GM18909 (cell line): ENCODE results near the gene USP28.
A peak's percentile ranks its signal among the peaks of the same experiment; 100 is the strongest.
"Not testable (repeated sequence)": the region's sequence is repeated elsewhere in the genome, so short reads cannot be mapped to it uniquely, and the experiment has no call there.

Source experiments
- ATAC-seq: cut with Tn5 transposase; IDR thresholded peaks from one replicate; pipeline ENCODE4 v1.9.1; 2021; ENCODE audit warnings: mild to moderate bottlenecking; ENCODE audit not compliant: unreplicated experiment, poor library complexity

USP28 gene

DNA sequence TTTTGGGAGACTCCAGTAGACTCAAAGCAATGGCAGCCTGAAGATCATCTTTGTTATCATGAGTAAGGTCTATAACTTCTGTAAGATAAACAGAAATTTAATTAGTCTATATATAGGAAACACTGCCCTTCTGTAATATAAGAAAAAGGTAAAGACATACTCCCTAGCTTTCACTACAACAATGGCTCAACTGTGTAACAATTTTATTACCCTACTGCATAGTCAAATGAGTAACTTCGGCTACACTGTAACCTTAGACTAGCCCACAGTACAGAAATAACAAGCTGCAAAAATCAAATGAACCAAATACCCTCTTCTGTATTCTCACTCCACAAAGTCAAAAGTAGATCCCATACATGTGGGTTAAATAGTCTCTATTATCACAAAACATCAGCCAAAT is 33.7 kb downstream of the USP28 start:
- no peak for ATAC-seq

DNA sequence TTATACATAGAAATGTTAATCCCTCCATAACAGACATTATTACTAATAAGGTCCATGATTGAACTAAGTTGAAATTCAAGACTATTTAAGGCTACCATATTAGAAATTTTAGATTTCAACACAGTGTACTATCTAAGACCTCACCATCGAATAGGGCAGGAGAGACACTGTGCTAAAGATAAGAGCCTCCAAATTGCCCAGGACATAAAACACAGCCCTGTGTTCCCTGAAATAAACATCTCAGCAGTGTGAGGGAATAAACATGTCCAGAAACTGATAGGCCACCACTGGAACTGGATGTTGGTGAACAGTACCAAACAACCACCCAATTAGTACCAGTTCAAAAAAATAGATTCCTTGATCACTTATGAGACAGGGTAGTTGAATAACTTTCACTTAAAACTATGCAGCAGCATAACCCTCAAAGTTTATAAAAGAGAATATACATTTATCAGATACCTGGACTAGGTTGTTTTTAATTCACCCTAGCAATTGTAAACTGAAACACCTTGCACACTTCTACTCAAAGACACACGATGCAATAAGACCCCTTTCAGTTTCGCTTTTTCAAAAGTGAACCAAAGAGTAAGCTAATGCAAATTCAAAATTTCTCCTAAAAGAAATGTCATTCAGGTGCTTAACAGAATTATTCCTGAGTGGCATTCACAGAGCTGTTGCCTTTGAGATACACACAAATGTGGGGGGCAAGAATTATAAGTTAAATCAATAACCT is 34.3 kb downstream of the USP28 start:
- peak; percentile 55 for ATAC-seq

DNA sequence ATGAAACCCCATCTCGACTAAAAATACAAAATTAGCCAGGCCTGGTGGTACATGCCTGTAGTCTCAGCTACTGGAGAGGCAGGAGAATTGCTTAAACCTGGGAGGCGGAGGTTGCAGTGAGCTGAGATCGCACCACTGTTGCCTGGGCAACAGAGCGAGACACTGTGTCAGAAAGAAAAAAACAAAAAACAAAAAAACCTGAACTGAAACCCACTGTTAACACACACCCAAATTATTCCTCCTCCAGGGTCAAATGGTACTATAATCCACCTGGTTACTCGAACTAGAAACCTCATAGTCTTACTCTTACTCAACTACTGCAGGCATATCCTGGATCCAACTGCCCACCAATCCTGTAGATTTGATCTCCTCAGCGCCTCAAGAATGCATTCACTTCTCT is 35.5 kb downstream of the USP28 start:
- peak; percentile 89 for ATAC-seq

DNA sequence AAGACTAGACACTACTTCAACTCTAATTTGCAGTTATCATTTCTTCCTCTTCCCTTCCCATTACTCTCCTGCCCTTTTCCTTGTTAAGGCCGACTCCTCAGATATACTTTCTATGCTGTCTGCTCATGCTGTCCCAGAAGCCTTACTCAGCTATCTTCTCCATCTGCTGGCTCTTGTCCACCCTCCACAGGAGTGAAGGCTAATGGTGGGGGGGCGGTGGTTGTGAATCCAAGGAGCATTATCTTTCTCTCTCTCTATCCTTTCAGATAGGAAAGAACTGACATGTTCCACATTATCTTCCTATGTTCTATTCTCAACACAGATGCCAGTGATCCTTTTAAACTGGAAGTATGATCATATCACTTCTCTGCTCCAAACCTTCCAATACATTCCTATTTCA is 37.4 kb downstream of the USP28 start:
- no peak for ATAC-seq

DNA sequence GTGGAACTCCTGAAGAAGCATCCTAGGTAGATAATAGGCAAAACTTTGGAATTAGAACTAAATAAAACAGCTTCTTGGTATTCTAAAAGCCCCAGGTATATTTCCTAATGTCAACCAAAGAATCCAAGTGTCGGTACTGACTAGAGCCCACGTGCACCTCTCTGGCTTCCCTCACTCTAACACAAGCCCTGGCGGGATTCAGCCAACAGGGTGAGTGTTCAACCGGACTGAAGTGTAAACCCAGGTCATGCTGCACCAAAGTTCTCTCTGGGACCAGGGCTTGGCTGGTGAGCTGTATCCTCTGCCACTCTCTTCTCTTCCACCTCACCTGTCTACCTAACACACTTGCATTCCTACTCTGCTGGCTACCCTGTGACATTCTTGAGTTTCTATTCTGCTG is 40.1 kb downstream of the USP28 start:
- no peak for ATAC-seq

DNA sequence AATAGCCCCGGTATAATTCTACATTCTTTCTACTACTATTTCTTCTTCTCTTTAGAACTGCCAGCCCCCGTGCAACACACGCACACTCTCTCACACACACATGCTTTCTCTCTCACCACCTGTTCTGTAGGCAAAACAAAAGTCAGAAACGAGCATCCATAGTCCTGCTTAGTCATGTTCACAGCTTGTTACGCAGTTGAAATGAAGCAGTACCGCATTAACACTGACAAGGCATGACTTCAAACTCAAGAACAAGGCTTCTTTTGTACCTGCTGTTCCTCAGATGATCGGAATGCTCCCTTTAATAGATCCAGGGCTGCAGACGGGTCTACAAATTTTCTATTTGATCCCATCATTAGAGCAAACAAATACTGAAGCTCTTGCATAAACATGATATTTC is 42.2 kb downstream of the USP28 start:
- ATAC-seq = no peak

DNA sequence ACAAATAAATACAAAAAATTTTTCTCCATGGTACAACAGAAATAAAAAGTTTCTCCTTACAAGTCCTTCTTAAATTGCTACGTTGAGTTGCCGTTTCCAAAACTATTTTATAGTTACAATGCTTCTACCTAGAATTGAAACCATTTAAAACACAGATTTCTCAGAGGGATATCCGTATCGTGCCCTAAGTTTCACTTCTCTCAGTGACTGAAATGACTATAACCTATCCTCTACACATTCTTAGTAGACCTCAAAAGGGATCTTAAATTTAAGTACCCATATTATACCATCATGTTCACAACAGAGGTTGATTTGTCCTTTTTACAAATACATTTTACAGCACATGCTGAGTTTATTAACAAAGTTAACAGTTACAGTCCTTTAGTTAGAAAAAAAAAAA is 44.1 kb downstream of the USP28 start:
- peak; percentile 94 for ATAC-seq

DNA sequence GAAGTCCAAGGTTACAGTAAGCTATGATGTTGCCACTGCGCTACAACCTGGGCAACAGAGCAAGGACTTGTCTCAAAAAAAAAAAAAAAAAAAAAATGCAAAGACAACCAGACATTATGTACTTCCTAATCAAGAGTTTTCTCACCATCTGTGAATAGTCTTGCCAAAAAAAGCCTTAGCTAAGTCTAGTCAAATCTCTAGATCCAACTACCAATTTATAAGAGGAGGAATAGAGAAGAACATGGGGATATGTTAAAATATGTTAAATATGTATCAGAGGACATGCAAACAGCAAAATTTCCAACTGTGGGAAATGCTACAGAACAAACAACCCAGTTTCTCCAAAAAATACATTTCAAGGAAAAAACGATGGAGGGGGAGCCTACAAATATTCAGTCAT is 45.6 kb downstream of the USP28 start:
- no peak for ATAC-seq

DNA sequence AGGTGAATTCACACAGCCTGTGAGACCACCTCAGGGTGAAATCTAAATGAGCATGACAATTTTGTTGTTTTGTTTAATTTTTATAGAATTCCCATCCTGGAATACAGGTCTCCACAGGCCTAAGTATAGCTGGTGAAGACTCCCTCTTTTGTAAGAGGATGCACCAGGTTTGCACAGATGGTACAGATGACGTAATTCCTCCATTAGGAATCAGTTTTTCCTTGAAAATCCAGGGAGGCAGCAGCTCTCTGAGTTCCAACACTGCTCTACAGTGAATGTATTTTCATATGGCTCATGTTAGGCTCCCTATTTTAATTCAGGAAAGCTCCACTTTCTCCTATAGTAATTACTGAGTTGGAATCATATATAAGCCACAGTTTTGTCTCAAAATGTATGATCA is 47.2 kb downstream of the USP28 start:
- no peak for ATAC-seq

DNA sequence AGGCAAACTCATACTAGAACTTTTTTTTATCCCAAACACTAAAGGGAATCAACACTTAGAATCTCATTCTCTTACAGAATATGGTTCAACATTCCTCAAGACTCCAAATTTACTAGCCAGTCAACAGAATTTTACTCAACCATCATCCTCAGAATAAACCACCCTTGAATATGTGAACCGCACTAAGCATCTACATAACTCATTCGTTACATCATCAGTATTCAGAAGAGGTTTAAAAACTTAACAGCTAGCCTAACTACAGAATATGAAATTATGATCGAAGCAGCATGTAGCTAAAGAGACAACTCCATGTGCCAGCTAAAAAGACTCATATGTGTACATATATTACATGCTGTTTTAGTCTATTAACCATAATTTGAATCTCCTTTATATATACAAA is 47.9 kb downstream of the USP28 start:
- ATAC-seq = no peak

DNA sequence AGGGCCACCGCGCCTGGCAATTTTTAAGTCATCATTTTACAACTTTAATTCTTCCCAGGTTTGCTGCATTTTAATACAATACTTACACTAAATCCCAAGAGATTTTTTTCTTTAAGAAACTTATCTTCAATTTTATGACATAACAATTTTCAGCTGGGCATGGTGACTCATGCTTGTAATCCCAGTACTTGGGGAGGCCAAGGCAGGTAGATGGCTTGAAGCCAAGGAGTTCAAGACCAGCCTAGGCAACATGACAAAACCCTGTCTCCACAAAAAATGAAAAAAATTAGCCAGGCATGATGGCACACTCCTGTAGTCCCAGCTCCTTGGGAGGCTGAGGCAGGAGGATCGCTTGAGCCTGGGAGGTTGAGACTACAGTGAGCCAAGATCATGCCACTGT is 56.9 kb downstream of the USP28 start:
- ATAC-seq = no peak

DNA sequence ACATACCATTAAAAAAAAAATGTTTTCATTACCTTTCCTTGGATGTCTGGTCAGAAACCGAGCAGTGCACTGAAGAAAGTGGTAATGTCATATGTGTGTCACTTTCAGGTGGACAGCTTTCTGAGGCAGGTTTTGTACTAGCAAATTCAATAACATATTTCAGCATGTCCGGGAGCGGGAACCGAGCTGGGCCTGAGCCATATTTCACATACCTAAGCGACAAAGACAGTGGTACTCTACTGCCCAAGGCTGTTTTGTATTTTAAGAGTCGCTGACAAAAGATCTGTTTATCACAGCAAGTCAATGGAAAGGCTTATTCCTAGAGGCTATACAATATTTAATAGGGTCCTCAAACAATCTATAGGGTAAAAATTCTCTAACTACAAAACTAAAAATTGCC is 57.7 kb downstream of the USP28 start:
- ATAC-seq = no peak

DNA sequence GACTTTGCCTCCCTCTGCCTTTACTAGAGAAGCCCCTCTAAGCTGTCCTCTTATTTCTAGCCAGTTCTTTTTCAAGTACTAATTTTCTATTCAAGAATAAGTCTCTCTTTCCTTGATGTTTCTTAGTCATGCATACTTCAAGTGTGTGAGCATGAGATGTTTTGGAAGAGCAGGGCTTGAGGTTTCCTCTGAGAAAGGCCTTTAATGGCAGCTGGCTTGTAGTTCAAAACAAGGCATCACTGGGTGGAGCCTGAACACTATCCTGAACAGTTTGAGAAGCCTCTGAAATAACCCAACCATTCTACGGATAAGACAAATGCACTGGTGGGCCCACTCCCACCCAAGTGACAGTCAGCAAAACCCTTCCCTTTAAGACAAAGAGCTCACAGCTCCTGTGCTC is 58.2 kb downstream of the USP28 start:
- ATAC-seq = no peak

DNA sequence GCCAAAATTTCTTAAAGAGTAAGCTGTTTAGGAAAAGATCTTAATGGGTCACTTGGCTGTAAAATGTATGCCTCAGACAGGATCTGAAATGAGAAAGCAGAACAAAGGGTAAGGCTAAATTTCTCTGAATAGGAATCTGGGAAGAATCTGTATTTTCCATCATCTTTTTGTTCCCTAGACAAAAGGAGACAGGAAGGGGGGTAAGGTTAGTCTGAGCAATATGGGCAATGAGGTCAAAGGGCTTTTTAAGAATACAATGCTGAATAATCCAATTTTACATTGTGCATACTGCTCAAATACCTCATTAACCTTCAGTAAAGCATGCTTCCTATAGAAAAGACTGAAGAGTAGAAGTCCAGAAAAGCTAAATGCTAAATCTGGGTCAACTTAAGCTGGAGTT is 61.2 kb downstream of the USP28 start:
- ATAC-seq = no peak

DNA sequence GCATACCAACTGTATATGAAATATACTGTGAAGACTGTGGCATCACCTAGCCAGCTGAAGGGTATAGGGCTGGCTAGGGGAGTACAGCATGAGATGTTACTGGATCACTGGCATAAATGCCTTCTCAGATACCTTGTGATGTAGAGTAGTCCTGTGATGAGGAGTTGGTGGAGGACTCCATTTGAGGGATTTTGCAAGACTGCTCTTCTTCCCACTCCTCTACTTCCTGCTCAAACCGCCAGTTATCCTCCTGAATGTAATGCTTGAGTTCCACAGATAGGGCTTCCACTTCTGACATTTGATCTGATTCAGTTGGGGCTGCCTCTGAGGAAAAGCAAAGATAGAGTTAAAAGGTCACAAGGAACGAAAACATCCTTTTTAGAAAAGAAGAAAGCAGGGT is 66.4 kb downstream of the USP28 start:
- ATAC-seq = no peak

DNA sequence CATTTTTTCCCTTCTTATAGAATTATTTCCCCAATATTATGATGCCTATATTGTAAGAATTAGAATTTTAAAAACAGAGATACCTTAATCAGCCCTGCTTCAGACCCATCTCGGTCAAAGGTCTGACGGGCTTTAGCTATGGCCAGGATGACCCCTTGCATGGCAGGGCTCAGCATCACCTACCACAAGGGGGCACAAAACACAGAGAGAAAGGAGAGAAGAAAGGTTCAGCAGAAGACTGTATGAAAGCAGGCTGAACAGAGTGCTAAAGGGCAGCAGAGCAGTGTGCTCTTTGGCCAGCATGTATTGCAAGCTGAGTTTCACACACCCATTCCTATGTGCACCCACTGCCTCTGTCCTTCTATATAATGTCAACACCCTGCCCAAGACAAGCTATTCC is 69.0 kb downstream of the USP28 start:
- no peak for ATAC-seq

DNA sequence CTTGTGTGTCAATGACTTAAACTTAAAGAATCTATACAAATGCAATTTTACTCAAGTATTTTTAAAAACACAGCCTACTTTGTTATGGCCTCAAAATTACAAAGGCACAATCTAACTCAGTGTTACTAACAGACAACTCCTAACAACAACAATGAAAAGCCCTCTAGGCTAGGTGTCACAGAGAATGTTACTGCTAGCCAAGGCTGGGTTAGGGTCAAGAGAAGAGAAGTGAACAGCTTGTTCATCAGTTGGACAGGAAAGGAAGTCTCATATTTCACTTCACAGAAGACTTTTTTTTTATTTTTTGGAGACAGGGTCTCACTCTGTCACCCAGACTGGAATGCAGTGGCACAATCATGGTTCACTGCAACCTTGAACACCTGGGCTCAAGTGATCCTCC is 69.7 kb downstream of the USP28 start:
- ATAC-seq = no peak

DNA sequence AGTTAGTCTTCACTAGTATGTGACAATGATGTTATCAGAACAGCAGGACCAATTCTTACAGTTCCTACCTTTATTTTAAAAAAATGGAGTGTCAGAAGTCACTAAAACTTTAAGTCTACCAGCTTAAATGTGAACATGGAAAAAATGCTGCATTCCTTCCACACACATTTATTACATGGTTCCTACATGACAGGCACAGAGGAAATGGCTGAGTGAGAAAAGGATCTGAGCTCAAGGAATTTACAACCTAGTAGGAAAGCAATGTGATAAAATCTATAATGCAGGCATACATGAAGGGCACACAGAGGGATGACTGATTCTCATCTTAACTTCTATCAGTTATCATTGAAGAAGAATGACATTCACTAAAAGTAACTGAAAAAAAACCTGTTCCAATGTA is 72.8 kb downstream of the USP28 start:
- no peak for ATAC-seq

DNA sequence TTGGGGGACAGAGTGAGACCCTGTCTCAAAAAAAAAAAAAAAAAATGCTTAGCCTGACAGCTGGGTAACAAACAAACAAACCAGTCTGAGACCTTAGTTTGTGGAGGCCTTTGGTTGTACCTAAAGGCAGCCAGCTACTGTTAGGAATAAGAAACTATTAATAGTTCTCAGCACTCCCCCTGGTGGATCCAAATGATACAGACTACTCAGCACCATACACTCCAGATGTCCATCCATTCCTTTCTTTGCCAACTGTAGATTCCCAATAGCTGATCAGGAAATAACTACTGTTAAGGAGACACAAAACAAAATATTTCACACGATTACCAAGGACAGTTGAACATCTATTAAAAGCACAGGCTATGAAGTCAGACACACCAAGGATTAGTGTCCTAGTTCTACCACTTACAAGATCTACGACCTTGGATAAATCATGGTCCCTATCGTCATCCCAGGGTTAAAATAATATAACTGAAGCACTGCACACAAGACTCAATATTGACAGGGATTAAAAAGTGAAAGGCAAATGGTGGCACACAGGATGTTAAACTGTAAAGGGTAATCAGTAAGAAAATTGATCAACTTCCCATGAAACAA is 78.6 kb downstream of the USP28 start:
- peak; percentile 67 for ATAC-seq

DNA sequence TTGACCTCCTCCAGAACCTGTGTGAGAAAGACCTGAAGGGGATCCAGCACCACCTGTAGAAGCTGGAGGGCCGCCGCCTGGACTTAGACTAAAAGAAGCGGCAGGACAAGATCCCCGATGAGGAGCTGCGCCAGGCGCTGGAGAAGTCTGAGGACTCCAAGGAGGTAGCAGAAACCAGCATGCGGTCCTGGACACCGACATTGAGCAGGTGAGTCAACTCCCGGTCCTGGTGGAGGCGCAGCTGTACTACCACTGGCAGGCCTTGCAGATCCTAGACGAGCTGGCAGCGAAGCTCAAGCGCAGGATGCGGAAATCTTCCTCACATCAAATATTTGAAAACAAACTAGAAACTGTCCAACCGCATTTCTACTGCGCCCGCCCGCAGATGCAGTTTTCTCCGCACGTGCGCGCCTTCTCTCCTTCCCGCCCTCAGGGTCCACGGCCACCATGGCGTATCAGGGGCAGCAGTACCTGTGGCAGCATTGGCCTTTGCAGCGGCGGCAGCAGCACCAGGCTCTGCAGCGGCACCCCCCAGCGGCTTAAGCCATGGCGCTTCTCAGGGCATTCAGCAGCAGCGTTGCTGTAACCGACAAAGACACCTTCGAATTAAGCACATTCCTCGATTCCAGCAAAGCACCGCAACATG is 85.6 kb downstream of the USP28 start:
- no peak for ATAC-seq

DNA sequence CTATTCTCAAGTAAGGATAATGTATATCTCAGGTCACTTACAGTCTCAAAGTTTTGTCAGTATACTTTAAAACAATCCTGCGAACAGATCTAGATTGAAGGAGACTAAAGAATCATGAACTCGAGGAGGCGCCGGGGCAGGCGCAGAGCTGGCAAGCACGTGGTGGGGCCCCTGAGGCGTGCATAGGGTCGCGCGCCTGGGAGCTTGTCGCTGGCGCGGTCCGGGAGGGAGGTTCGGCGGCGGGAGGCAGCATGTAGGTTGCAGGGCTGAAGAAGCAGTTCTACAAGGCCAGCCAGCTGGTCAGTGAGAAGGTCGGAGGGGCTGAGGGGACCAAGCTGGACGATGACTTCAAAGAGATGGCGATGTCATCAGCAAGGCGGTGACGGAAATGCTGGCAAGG is 86.4 kb downstream of the USP28 start:
- not testable (repeated sequence) for ATAC-seq

DNA sequence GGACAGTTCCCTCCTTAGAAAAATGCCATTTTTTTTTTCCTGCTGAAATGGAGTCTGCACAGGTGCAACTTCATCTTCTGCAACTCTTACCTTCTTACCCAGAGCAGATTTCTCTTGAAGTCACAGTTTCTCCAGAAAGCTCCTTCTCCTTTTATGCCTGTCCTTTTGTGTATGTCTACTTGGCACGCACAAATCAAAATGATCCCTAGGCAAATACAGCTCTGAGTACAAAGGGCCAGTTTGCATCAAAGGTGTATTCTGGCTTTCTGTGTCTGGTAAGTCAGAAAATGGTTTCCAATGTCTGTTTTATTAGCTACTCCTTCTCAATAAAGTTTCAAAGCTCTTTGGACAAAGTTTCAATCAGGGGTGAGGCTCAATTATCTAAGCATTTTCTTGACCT is 93.2 kb downstream of the USP28 start:
- ATAC-seq = no peak
